Measurements from ENCODE around the gene CIRBP. TPM values are rescaled to one million over a fixed set of nuclear protein-coding genes. Genes with fewer than 3 reads are reported as not detected.
A peak's percentile ranks its signal among the peaks of the same experiment; 100 is the strongest.

The CIRBP gene
- total RNA-seq, 1 experiment from 2014 or later, result 66.6 TPM

DNA sequence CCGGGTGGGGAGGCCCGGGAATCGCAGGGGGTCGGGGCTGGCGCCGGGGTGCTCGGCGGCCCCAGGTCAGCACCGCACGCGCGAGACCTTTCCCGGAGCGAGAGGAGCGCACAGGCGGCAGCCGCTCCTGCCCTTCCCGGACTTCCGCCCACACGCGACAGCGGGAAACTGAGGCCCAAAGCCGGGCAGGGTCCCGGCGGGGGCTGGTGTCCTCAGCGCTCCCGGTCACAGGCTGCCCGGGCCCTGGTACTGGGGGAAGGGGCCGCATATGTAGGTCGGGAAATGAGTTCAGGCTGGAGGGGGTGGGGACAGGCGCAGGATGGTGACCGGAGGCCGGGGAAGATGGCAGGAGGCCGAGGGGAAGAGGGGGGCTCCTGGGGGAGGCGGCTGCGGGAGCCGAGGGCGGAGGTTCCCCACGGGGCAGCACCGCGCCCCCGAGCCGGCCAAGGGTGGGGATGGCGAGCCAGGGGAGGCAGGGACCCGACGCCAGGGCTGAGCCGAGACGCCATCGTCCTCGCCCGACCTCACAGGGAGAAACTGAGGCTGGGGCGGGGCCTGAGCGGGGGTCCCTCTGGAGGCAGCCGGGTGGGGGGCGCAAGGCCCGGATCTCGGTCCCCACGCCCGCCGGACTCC, 32.0 kb upstream of the CIRBP start:
- POLR2A ChIA-PET, result no interaction called here
- peak overlapping the region; percentile 66 for H3K27ac ChIP-seq (ENCODE audit: low read length)
- intact Hi-C loops (cut with micrococcal nuclease; ENCODE audit: unreplicated experiment), result no loop called here

DNA sequence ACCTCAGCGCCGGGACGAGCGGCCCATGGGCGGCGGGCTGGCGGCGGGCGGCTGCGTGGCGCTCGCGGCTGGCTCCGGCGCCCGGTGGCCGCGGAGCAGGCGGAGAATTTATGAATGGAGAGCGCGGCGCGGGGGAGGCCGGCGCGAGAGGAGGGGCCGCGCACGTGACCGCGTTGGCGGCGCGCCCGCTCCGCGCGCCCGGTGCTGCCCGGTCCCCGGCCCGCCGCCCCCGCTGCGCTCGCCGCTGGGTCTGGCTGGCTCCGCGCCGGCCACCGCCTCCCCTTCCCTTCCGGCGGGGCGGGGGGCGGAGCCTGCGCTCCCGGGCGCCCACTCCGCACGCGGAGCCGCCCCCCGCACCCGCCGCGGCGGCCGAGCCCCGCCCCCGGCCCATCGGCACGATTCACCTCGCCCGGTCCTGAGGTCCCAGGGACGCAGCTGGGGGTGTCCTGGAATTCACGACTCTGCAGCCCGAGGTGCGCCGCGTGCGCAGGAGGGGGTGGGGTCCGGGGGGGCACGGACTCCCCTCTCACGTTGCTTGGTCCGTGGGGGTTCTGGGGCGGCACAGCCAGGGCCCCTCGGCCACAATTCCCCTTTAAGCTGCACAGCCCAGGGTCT, 31.3 kb upstream of the CIRBP start, which contains the start of gene CBARP:
TSS of gene CBARP (minus strand) at position 252 of the 615 bp plus-strand sequence. CDS start 1,905 bp downstream, outside the sequence.
- ChIA-PET POLR2A (no interaction called here), CTCF (no interaction called here)
- TF ChIP-seq SIN3A (IDR thresholded peaks at IDR 0.05; ENCODE audit: borderline replicate concordance, insufficient read depth, low read depth, low read length) (no peak), POLR2AphosphoS5 (IDR thresholded peaks at IDR 0.05; ENCODE audit: low read depth, low read length) (no peak), TCF7L2 (IDR thresholded peaks at IDR 0.05; ENCODE audit: low read depth, low read length) (no peak)
- TF ChIP-seq, protein P1, sequence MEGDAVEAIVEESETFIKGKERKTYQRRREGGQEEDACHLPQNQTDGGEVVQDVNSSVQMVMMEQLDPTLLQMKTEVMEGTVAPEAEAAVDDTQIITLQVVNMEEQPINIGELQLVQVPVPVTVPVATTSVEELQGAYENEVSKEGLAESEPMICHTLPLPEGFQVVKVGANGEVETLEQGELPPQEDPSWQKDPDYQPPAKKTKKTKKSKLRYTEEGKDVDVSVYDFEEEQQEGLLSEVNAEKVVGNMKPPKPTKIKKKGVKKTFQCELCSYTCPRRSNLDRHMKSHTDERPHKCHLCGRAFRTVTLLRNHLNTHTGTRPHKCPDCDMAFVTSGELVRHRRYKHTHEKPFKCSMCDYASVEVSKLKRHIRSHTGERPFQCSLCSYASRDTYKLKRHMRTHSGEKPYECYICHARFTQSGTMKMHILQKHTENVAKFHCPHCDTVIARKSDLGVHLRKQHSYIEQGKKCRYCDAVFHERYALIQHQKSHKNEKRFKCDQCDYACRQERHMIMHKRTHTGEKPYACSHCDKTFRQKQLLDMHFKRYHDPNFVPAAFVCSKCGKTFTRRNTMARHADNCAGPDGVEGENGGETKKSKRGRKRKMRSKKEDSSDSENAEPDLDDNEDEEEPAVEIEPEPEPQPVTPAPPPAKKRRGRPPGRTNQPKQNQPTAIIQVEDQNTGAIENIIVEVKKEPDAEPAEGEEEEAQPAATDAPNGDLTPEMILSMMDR (IDR thresholded peaks at IDR 0.05), result no peak
- TF ChIP-seq, protein P2, sequence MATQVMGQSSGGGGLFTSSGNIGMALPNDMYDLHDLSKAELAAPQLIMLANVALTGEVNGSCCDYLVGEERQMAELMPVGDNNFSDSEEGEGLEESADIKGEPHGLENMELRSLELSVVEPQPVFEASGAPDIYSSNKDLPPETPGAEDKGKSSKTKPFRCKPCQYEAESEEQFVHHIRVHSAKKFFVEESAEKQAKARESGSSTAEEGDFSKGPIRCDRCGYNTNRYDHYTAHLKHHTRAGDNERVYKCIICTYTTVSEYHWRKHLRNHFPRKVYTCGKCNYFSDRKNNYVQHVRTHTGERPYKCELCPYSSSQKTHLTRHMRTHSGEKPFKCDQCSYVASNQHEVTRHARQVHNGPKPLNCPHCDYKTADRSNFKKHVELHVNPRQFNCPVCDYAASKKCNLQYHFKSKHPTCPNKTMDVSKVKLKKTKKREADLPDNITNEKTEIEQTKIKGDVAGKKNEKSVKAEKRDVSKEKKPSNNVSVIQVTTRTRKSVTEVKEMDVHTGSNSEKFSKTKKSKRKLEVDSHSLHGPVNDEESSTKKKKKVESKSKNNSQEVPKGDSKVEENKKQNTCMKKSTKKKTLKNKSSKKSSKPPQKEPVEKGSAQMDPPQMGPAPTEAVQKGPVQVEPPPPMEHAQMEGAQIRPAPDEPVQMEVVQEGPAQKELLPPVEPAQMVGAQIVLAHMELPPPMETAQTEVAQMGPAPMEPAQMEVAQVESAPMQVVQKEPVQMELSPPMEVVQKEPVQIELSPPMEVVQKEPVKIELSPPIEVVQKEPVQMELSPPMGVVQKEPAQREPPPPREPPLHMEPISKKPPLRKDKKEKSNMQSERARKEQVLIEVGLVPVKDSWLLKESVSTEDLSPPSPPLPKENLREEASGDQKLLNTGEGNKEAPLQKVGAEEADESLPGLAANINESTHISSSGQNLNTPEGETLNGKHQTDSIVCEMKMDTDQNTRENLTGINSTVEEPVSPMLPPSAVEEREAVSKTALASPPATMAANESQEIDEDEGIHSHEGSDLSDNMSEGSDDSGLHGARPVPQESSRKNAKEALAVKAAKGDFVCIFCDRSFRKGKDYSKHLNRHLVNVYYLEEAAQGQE (IDR thresholded peaks at IDR 0.05; ENCODE audit: insufficient read depth in 1 of 2, low read depth in 2 of 2, low read length in 1 of 2), result no peak
- no peaks in the 10 kb centered on the region for H3K27me3 ChIP-seq (ENCODE audit: control insufficient read depth, insufficient read depth, low read length)
- no peaks in the 10 kb centered on the region; the same call in 1 of the 2 replicates for H3K36me3 ChIP-seq (ENCODE audit: control insufficient read depth, insufficient read depth, low read length)
- ATAC-seq (peak; percentile 9), DNase-seq (ENCODE audit: low read depth, low spot score) (no peak)
- peak within 1 kb of the TSS; percentile 66 for H3K27ac ChIP-seq (ENCODE audit: low read length)
- peak within 1 kb of the TSS; percentile 63 to 66 for H3K4me3 ChIP-seq (ENCODE audit: low read depth in 2 of 2, low read length in 2 of 2)
- peaks cover 22% of the 10 kb centered on the region for H3K4me1 ChIP-seq (ENCODE audit: control insufficient read depth, insufficient read depth, low read length)
- intact Hi-C loops (cut with micrococcal nuclease; ENCODE audit: unreplicated experiment), result no loop called here
- no TSS peak for BruUV-seq (replicated peaks)
- H3K9me3 ChIP-seq (ENCODE audit: control insufficient read depth, insufficient read depth, low read depth, low read length), result no peaks in the 10 kb centered on the region
- in situ Hi-C loops (cut with HindIII; ENCODE audit: low pct_unique_long_range_greater_than_20kb, low sequenced_read_pairs), result no loop called here

More for the DNA sequence above, 32.0 kb upstream of the CIRBP start:
- ATAC-seq (no peak), DNase-seq (ENCODE audit: low read depth, low spot score) (no peak)
- peak overlapping the region; percentile 63 to 66 for H3K4me3 ChIP-seq (ENCODE audit: low read depth in 2 of 2, low read length in 2 of 2)
- in situ Hi-C loops (cut with HindIII; ENCODE audit: low pct_unique_long_range_greater_than_20kb, low sequenced_read_pairs), result no loop called here
- H3K4me1 ChIP-seq (ENCODE audit: control insufficient read depth, insufficient read depth, low read length), result peaks cover 29% of the 10 kb centered on the region
- no TSS peak for BruUV-seq (replicated peaks)
- no peaks in the 10 kb centered on the region; the same call in 1 of the 2 replicates for H3K36me3 ChIP-seq (ENCODE audit: control insufficient read depth, insufficient read depth, low read length)
- H3K9me3 ChIP-seq (ENCODE audit: control insufficient read depth, insufficient read depth, low read depth, low read length), result no peaks in the 10 kb centered on the region
- CTCF ChIA-PET, result no interaction called here
- no peaks in the 10 kb centered on the region for H3K27me3 ChIP-seq (ENCODE audit: control insufficient read depth, insufficient read depth, low read length)
- no peak for TF ChIP-seq SIN3A (IDR thresholded peaks at IDR 0.05; ENCODE audit: borderline replicate concordance, insufficient read depth, low read depth, low read length)
- TF ChIP-seq TCF7L2 (IDR thresholded peaks at IDR 0.05; ENCODE audit: low read depth, low read length), result no peak
- TF ChIP-seq, protein P1 (IDR thresholded peaks at IDR 0.05), result no peak
- TF ChIP-seq, protein P2 (IDR thresholded peaks at IDR 0.05; ENCODE audit: insufficient read depth in 1 of 2, low read depth in 2 of 2, low read length in 1 of 2), result no peak
- TF ChIP-seq POLR2AphosphoS5 (IDR thresholded peaks at IDR 0.05; ENCODE audit: low read depth, low read length), result no peak

Measured in Panc1 (cell line).